Suppressor macrophage (primary cell): ENCODE data around the gene DENND6B.
A peak's percentile ranks its signal among the peaks of the same experiment; 100 is the strongest.
"Not testable (repeated sequence)": the region's sequence is repeated elsewhere in the genome, so short reads cannot be mapped to it uniquely, and the experiment has no call there.

Experiments used
- DNase-seq, 4 experiments: peaks; one replicate each; pipeline ENCODE4 v3.0.0-alpha.2; 2020 to 2022
- total RNA-seq, 17 experiments: gene quantifications; one replicate each; lab custom pipeline; 2026; ENCODE audit warnings: mixed read lengths in 6 of 17, inconsistent platforms in 3 of 17; lab: John Stamatoyannopoulos, UW

DENND6B gene, protein sequence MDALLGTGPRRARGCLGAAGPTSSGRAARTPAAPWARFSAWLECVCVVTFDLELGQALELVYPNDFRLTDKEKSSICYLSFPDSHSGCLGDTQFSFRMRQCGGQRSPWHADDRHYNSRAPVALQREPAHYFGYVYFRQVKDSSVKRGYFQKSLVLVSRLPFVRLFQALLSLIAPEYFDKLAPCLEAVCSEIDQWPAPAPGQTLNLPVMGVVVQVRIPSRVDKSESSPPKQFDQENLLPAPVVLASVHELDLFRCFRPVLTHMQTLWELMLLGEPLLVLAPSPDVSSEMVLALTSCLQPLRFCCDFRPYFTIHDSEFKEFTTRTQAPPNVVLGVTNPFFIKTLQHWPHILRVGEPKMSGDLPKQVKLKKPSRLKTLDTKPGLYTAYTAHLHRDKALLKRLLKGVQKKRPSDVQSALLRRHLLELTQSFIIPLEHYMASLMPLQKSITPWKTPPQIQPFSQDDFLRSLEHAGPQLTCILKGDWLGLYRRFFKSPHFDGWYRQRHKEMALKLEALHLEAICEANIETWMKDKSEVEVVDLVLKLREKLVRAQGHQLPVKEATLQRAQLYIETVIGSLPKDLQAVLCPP
- total RNA-seq, result 1.4 to 7.0 (median 2.5) reads per million in 17 experiments

- peak; percentile 91 to 97 (median 95) for DNase-seq
Measured at GRCh38 chr22:50326956-50327710, at the start of gene DENND6B. DENND6B (minus strand) TSS chr22:50327012; CDS start chr22:50326988, 24 bp downstream.

DNA sequence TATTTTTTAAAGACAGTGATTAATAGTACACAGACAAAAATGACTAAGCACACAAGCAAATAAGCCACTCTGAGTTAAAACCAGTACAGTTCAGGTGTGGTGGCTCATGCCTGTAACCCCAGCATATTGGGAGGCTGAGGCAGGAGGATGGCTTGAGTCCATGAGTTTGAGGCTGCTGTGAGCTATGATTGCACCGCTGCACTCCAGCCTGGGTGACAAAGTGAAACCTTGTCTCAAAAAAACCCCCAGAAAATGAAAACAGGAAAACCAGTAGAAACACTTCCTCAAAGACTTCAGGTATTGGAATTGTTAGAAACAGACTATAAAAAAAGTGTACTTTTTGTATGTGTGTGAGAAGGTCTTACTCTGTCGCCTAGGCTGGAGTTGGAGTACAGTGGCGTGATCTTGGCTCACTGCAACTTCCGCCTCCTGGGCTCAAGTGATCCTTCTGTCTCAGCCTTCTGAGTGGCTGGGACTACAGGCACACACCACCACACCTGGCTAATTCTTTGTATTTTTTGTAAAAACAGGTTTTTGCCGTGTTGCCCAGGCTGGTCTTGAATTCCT is 49.4 kb upstream of the DENND6B start:
- peak; percentile 17 to 51 (median 34) for DNase-seq

DNA sequence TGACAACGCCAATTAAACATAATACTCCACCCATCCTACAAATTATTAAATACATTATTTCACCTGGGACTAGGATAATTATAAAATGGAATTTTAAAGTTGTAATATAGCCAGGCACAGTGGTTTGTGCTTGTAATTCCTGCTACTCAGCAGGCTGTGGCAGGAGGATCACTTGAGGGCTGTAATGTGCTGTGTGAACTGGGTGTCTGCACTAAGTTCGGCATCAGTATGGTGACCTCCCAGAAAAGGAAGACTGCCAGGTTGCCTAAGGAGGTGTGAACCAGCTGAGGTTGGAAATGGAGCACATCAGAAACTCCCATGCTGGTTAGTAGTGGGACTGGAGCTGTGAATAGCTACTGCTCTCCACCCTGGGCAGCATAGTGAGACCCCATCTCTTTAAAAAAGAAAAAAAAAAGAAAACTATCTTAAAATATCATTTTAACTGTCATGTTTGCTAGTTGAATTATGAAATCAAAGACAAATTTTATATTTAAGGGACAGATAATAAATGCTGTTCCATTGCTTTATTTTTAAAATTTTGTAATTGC is 44.4 kb upstream of the DENND6B start:
- DNase-seq, result no peak

DNA sequence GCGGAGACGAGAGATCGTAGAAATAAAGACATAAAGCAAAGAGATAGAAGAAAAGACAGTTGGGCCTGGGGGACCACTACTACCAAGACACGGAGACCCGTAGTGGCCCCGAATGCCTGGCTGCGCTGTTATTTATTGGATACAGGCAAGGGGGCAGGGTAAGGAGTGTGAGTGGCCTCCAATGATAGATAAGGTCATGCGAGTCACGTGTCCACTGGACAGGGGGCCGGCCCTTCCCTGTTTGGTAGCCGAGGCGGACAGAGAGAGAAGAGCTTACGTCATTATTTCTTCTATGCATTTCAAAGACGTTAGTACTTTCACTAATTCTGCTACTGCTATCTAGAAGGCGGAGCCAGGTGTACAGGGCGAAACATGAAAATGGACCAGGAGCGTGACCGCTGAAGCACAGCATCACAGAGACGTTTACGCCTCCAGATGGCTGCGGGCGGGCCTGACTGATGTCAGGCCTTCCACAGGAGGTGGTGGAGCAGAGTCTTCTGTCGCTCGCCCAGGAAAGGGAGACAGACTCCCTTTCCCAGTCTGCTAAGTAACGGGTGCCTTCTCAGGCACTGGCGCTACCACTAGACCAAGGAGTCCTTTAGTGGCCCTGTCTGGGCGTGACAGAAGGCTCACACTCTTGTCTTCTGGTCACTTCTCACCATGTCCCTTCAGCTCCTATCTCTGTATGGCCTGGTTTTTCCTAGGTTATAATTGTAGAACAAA is 41.1 kb upstream of the DENND6B start:
- no peak for DNase-seq

DNA sequence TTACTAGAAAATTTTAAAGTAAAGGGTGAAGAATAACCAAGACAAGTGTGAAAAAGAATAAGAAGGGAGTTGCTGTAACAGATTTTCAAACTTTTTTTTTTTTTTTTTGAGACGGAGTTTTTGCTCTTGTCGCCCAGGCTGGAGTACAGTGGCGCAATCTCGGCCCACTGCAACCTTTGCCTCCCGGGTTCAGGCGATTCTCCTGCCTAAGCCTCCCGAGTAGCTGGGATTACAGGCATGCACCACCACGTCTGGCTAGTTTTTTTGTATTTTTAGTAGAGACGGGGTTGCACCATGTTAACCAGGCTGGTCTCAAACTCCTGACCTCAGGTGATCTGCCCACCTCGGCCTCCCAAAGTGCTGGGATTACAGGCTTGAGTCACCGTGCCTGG is 37.0 kb upstream of the DENND6B start:
- DNase-seq, result not testable (repeated sequence)

DNA sequence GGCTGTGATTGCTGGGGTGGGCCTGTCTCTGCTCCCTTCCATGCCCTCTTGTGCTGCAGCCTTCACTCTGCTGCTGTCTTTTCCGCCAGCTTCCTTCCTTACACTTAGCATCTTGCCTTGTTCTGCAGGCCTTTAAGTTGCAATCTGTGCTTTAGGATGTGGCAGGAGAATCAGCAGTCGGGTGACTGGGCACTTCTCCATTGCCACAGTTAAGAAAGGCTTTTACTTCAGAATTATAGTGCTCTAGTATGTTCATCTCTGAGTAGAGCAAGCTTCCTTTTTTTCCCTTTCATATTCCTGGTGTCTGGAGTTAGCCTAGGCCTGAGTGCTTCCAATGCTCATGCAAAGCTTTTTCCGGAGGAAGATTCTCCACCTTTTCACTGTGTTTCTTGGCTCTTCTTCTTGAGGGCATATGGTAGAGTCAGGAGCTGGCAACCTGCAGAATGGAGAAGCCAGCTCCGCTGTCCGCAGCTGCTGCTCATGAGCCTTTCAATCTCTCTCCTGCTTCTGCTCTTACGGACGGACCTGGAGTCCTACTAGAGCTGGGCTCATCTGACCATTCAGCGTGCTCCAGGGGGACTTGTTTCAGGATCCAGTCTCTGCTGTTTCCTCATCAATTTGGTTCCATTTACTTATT is 36.5 kb upstream of the DENND6B start:
- peak; percentile 40 to 65 (median 58) for DNase-seq

- DNase-seq, result no peak
Measured at GRCh38 chr22:50361688-50362087, 34.9 kb upstream of the DENND6B start.

DNA sequence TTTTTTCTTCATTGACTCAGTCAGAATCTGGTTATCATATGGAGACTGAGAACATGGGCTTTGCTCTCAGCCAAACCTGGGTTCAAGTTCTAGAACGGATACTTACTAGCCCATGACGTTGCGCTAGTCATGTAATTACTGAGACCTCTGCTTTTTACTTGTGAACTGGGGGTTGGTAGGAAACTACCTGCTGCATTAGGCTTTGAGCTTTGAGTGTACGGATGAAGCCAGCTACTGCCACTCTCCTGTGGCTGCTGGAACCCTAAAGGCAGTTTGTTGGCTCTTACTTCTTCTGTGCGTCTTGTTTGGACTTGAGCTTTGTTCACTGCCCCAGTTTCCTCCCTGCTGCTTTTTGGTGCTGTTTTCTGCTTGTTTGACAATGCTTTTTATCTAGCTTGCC is 34.4 kb upstream of the DENND6B start:
- no peak for DNase-seq

- DNase-seq, result no peak
Measured at GRCh38 chr22:50360578-50360977, 33.8 kb upstream of the DENND6B start.

DNA sequence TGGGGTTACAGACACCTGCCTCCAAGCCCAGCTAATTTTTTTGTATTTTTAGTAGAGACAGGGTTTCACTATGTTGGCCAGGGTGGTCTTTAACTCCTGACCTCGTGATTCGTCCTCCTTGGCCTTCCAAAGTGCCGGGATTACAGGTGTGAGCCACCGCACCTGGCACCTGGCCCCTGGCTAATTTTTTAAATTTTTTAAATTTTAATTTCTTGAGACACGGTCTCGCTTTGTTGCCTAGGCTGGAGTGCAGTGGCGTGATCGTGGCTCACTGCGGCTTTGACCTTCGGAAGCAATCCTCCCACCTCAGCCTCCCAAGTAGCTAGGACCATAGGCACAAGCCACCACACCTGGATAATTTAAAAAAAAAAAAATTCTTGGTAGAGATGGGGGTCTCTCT is 30.9 kb upstream of the DENND6B start:
- no peak for DNase-seq

GRCh38 chr22:50357222-50357621 is 30.4 kb upstream of the DENND6B start:
- DNase-seq, result no peak

DNA sequence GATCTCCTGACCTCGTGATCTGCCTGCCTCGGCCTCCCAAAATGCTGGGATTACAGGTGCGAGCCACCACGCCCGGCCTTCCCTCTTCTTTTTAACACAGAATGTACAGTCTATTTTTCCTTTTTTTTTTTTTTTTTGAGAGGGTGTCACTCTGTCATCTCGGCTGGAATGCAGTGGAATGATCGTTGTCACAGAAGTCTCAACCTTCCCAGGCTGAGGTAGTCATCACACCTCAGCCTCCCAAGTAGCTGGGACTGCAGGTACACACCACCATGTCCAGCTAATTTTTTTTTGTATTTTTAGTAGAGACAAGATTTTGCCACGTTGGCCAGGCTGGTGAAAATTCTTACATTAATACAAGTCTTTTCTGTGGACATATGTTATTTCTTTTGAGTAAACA is 29.4 kb upstream of the DENND6B start:
- DNase-seq, result no peak

DNA sequence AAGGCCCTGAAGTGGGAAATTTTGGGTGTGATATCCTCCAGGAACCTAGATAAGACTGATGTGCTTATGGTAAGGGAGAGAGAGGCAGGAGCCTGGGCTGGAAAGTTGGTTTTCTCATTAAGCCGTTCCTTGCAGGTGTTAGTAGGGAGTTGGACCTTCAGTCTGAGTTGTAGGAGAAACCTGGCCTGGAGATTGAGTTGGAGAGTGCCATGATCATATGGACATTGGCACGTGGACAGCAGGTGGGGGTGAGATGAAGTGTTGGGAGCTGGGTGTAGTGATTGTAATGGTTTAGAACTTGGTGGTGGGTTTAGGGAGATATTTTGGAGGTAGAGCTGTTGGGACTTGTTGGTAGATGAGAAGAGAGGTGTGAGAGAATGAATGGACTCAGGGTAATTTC is 21.2 kb upstream of the DENND6B start:
- DNase-seq, result no peak

DNA sequence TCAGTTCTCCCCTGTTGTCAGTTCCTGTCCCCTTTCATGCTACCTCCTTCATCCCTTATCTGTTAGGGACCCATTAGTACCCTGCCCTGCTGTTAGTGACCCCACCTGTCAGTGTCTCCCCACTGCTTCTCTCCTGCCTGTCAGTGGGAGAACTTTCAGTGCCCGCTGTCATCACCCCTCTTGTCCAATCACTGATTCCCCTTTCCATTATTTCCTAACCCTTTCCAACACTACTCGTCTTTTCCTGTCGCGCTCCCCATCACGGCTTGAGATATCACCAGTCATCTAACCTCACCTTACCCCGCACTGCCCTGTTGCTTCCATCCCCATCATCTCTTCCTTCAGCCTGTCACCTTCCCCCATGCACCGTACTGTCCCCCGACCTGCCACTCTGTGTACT is 20.3 kb upstream of the DENND6B start:
- no peak for DNase-seq

DNA sequence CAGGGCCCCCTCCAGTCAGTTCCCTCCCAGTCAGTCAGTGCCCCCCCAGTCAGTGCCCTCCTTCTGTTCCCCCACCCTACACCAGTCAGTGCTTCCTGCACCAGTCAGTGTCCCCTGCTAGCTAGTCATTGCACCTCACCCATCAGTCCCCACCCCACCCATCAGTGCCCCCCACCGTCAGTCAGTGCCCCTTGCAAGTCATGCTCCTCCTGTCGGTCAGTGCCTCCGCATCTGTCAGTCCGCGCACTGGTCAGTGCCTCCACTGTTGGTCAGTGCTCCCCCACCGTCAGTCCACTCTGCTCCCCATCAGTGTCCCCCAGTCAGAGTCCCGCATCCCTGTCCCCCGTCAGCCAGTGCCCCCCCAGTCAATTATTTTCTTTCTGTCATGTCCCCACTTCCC is 19.7 kb upstream of the DENND6B start:
- no peak for DNase-seq

GRCh38 chr22:50343541-50343935 is 16.7 kb upstream of the DENND6B start:
- no peak for DNase-seq

GRCh38 chr22:50342651-50343540 is 16.1 kb upstream of the DENND6B start, which contains the start of gene PPP6R2:
PPP6R2 (plus strand) TSS chr22:50343327; CDS start chr22:50393909, 50,582 bp downstream.
- DNase-seq, result peak; percentile 89 to 97 (median 94)

GRCh38 chr22:50341977-50342650 is 15.3 kb upstream of the DENND6B start:
- peak; percentile 93 to 97 (median 96) for DNase-seq
